ENCODE measurements around the gene GPR15LG. TPM values are rescaled to one million over a fixed set of nuclear protein-coding genes. Genes with fewer than 3 reads are reported as not detected.
A peak's percentile ranks its signal among the peaks of the same experiment; 100 is the strongest.

Gene GPR15LG
- total RNA-seq, 2 experiments from 2014 or later = not detected

GRCh38 chr10:84205049-84205852 lies 31.6 kb downstream of the GPR15LG start:
- Histone ChIP-seq H3K79me2 (ENCODE audit: insufficient read depth, low read depth, low read length) (no peaks in the 10 kb centered on the region), H3K36me3 (ENCODE audit: insufficient read depth, low read length) (no peaks in the 10 kb centered on the region), H3K4me3 (ENCODE audit: low read depth, low read length, poor library complexity, severe bottlenecking) (no peak overlapping the region), H4K20me1 (ENCODE audit: insufficient read depth, low read length) (no peaks in the 10 kb centered on the region), H3K4me1 (ENCODE audit: insufficient read depth, low read length, poor library complexity, severe bottlenecking) (no peaks in the 10 kb centered on the region), H3K27ac (ENCODE audit: low read depth, low read length, poor library complexity, severe bottlenecking) (no peak overlapping the region), H2AFZ (ENCODE audit: low read length) (no peak overlapping the region), H3K9me2 (ENCODE audit: insufficient read depth, low read length) (no peaks in the 10 kb centered on the region), H3K9me3 (ENCODE audit: low read length) (no peaks in the 10 kb centered on the region), H3K4me2 (ENCODE audit: low read length) (no peak overlapping the region)
- peak; percentile 91 for TF ChIP-seq CTCF (conservative IDR thresholded peaks at IDR 0.05; ENCODE audit: low read length)
- no peak for TF ChIP-seq EZH2phosphoT487 (IDR thresholded peaks at IDR 0.05; ENCODE audit: borderline replicate concordance, low read depth, low read length)
- intact Hi-C loops (cut with micrococcal nuclease; ENCODE audit: unreplicated experiment) = loop anchor here (1.0 to 2.0 kb wide), 2 partner anchors 44 to 57 kb away; no protein-coding TSS in a partner anchor
- CTCF ChIA-PET (ENCODE audit: unreplicated experiment) = interaction anchor here (0.9 to 1.1 kb wide), 2 partner anchors 38 to 57 kb away, joined by 3 to 4 read pairs; no protein-coding TSS in a partner anchor
- peak; percentile 67 for DNase-seq (ENCODE audit: low spot score)
- no TSS peak for BruUV-seq (replicated peaks)
- POLR2A ChIA-PET = interaction anchor here (0.7 to 0.8 kb wide), 2 partner anchors 36 to 112 kb away, joined by 3 to 4 read pairs; no protein-coding TSS in a partner anchor

DNA sequence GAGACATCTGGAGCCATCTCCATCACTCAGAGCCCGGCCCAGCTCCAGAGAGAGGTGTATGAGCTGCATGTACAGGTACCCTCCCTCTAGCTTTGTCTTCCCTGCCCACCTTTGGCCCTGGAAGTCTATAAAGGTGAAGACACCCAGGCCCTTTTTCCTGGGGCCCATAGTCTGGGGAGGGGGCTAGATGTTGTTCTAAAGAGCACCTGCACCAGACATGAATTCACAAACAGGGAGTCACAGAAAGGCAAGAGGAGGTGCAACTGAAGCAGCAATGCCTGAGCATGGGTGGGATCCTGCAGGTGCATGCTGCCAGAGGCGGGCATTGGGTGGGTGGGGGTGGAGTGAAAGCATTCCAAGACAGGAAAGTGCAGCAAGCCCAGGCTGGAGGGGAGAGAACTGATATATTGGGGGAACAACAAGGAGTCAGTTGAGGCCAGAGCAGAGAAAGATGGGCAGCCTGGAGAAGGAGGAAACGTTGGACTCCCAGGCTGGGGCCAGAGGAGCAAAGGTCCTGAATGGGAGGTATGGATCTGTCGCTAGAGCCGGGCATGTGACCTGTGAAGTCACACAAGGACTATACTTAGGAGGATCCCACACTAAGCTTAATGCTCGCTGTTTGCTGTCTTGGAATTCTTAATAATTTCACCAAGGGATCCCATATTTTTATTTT lies 32.4 kb downstream of the GPR15LG start:
- TF ChIP-seq EZH2phosphoT487 (IDR thresholded peaks at IDR 0.05; ENCODE audit: borderline replicate concordance, low read depth, low read length) (no peak), CTCF (conservative IDR thresholded peaks at IDR 0.05; ENCODE audit: low read length) (peak; percentile 47; the same call in 1 of the 2 replicates)
- Histone ChIP-seq H3K36me3 (ENCODE audit: insufficient read depth, low read length) (no peaks in the 10 kb centered on the region), H3K4me3 (ENCODE audit: low read depth, low read length, poor library complexity, severe bottlenecking) (no peak overlapping the region), H3K27ac (ENCODE audit: low read depth, low read length, poor library complexity, severe bottlenecking) (no peak overlapping the region), H2AFZ (ENCODE audit: low read length) (no peak overlapping the region), H3K4me2 (ENCODE audit: low read length) (no peak overlapping the region), H3K9me3 (ENCODE audit: low read length) (no peaks in the 10 kb centered on the region), H4K20me1 (ENCODE audit: insufficient read depth, low read length) (no peaks in the 10 kb centered on the region), H3K9me2 (ENCODE audit: insufficient read depth, low read length) (no peaks in the 10 kb centered on the region), H3K79me2 (ENCODE audit: insufficient read depth, low read depth, low read length) (no peaks in the 10 kb centered on the region), H3K4me1 (ENCODE audit: insufficient read depth, low read length, poor library complexity, severe bottlenecking) (no peaks in the 10 kb centered on the region)
- CTCF ChIA-PET (ENCODE audit: unreplicated experiment) = interaction anchor here (1.1 kb wide), 1 partner anchor 39 kb away, joined by 4 read pairs; no protein-coding TSS in a partner anchor
- DNase-seq (ENCODE audit: low spot score) = no peak
- intact Hi-C loops (cut with micrococcal nuclease; ENCODE audit: unreplicated experiment) = loop anchor here (1.0 to 2.0 kb wide), 2 partner anchors 45 to 58 kb away; no protein-coding TSS in a partner anchor
- POLR2A ChIA-PET = interaction anchor here (0.7 kb wide), 1 partner anchor 113 kb away, joined by 4 read pairs; no protein-coding TSS in a partner anchor
- BruUV-seq (replicated peaks) = no TSS peak
